ENCODE data around the gene CFAP299. TPM values are rescaled to one million over a fixed set of nuclear protein-coding genes. Genes with fewer than 3 reads are reported as not detected.

The CFAP299 gene
- total RNA-seq, 4 donors from 2014 or later, result 0.79 TPM; not detected in 3

DNA sequence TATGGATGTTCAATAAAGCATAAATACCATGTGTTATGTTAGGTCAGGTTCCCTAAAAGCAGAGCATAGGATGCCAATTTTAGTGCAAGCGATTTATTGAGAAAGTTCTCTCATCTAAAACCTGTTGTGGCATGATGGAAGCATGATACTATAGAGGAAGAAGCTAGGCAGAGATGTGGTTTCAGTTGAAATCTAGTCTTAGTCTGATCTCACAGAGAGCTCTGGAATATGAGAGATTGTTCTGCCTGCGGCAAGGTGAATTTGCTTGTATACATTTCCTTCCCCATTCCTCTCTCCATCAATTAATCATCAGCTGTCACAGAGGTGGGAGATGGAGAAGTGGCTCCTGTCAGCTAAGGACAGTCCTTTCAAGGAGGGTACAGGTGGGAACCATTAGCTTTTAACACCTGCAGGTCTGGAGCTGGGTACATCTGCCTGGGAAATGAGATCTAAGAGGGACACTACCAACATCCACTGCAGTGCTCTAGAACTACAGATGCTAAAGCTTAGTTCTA is 252.4 kb downstream of the CFAP299 start:
- TF ChIP-seq, protein P1, sequence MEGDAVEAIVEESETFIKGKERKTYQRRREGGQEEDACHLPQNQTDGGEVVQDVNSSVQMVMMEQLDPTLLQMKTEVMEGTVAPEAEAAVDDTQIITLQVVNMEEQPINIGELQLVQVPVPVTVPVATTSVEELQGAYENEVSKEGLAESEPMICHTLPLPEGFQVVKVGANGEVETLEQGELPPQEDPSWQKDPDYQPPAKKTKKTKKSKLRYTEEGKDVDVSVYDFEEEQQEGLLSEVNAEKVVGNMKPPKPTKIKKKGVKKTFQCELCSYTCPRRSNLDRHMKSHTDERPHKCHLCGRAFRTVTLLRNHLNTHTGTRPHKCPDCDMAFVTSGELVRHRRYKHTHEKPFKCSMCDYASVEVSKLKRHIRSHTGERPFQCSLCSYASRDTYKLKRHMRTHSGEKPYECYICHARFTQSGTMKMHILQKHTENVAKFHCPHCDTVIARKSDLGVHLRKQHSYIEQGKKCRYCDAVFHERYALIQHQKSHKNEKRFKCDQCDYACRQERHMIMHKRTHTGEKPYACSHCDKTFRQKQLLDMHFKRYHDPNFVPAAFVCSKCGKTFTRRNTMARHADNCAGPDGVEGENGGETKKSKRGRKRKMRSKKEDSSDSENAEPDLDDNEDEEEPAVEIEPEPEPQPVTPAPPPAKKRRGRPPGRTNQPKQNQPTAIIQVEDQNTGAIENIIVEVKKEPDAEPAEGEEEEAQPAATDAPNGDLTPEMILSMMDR (IDR thresholded peaks at IDR 0.05), result no peak
- DNase-seq (ENCODE audit: low spot score) (no peak), ATAC-seq (ENCODE audit: low FRiP score) (no peak)

DNA sequence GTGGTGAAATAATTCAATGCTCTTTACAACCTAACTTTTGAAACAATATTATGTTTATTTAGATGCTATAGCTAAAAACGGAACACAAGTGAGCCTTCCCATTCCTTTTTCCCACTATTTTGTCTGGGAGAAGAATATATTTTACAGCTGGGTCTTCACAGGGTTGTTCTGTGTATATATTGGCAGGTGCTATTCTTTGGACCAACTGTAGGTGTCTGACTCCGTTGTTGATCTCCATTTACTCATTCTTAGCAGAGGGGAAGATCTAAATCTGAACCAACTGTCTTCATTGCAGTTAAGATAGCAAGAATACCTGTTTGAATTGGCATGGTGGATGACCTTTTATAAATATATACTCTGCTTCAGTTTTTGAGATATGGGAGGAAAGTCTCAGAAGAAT is 257.4 kb downstream of the CFAP299 start:
- DNase-seq (ENCODE audit: low spot score), result no peak
- ATAC-seq (ENCODE audit: low FRiP score), result no peak
- TF ChIP-seq, protein P1 (IDR thresholded peaks at IDR 0.05), result no peak

DNA sequence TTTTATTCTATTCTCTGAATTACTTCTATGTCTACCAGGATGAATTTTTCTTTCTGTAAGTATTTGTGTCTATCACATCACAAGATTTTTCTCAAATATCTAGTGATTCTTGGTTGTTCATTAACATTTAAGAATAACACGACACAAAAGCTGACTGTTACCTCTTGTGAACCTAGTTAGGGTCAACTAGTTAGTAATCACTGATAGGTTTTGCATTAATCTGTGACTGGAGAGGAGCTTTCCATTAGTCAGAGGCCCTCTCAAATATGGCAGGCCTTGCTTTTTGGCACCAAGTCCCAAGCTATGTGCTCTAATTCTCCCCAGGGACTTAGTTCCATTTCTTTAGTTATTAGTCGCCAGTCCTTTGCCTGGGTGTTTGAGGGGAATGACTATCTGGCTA is 259.2 kb downstream of the CFAP299 start:
- TF ChIP-seq, protein P1 (IDR thresholded peaks at IDR 0.05), result no peak
- ATAC-seq (ENCODE audit: low FRiP score) (no peak), DNase-seq (ENCODE audit: low spot score) (no peak)

DNA sequence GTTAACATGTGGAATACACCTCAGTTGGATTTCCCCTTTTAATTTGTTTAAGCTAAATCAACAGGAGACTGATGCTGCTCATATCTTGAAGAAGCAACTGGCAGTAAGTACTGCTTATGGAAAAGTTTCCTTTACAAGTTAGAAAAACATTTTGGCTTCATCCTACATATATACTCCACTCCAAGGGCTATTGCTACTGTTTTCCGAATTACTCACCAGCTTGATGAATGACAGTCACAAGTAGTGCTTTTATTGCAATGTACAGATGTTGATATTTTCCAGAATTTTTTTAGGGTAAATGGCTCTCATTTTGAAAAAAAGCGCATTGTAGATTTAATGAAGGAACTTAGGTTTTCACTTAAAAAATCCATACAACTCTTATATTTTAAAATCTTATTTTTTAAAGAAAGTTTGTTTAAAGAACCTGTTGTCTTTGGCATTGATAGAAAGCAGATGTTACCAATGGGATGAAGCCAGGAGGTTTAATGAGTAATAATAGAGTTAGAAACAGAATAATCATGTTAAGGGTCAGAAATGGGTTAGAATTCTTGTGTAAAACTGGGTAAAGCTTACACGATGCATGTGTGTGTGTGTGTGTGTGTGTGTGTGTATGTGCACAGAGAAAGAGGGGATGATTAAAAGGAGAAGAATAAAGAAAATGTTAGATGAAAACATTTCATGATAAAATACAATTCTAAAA is 272.9 kb downstream of the CFAP299 start:
- no peak for ATAC-seq (ENCODE audit: low FRiP score)
- DNase-seq (ENCODE audit: low spot score), result no peak
- TF ChIP-seq, protein P1 (IDR thresholded peaks at IDR 0.05), result no peak

DNA sequence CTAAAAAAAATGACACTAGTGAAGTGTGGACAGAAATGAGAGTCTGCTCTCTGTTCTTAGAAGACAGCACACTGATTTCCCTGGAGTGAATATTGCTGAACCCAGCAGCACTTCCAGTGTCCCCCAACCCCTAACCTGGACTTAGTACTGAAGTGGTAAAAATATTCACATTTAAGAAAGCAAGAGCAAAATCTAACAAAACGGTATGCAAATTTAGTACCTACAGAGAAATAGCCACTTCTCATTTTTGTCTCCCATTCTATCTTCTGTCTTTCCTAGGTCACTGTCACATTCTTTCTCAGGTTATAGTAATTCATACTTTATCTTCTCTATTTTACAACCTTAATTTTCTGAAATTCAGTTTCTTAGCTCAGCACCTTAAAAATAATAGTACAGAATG is 274.7 kb downstream of the CFAP299 start:
- ATAC-seq (ENCODE audit: low FRiP score) (no peak), DNase-seq (ENCODE audit: low spot score) (no peak)
- TF ChIP-seq, protein P1 (IDR thresholded peaks at IDR 0.05), result no peak

DNA sequence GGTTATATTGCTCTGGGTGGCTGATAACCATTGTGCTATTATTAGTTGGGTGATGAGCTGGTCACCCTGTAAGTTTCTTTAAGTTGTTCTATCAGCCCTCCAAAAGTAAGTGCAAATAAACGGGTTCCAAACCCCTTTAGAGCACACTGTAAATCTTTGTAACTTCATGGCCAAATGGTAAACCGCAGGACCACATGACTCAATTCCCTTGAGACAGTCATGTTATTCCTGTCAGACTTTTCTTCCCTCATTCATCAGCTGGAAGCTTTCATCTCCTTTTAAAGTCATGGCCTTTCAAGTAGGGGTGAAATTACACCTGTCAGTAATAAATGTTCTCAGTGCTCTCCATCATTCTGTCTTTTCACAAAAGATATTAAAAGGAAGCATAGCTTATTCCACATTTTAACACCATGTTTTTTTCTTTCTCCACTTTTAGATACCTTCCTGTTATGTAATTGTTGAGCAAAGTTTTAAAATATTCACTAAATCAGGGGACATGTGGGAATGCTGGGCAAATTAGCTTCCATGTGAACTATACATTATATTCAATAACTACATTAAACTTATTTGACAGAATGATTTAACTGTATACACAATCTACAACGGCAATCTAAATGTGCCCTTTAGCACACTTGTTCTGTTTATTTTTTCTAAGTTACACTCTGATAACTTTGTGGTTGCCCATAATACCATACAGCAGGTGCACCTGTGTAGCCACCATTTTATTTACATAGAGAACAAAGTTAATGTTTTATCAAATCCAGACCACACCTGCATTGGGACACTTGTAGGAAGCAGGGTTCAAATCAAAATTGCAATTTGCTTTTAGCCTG is 275.5 kb downstream of the CFAP299 start:
- ATAC-seq (ENCODE audit: low FRiP score) (no peak), DNase-seq (ENCODE audit: low spot score) (no peak)

More for the DNA sequence above, 275.5 kb downstream of the CFAP299 start:
- TF ChIP-seq, protein P1 (IDR thresholded peaks at IDR 0.05), result no peak

Measured in omental fat pad (tissue), 4 donors.